SIG-M5 treated with dmso at 0.1 percent for 504 hours (cell line): ENCODE data around the gene ZKSCAN1.

ENCODE experiments used
- DNase-seq: peaks from one replicate; lab custom pipeline; 2025; ENCODE audit not compliant: unreplicated experiment; lab: John Stamatoyannopoulos, UW

ZKSCAN1 gene

DNA sequence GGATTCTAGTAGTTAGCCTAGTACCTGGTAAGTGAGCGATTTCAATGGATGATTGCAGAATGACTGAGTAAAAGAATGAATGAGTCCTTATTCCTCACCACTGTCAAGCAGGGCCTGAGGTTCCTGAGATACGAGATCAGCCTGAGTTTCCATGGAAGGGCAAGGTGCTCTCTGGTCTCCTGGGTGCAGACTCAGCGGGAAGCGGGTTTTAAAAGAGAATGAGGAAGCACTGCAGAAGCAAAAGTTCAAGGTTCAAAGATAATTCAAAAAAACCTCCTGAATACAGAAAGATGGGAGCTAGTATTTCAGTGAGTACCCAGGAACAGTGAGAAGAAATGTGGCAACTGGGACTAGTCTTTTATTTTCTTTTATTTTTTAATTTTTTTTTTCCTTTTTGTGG, 61.8 kb downstream of the ZKSCAN1 start:
- no peak for DNase-seq

DNA sequence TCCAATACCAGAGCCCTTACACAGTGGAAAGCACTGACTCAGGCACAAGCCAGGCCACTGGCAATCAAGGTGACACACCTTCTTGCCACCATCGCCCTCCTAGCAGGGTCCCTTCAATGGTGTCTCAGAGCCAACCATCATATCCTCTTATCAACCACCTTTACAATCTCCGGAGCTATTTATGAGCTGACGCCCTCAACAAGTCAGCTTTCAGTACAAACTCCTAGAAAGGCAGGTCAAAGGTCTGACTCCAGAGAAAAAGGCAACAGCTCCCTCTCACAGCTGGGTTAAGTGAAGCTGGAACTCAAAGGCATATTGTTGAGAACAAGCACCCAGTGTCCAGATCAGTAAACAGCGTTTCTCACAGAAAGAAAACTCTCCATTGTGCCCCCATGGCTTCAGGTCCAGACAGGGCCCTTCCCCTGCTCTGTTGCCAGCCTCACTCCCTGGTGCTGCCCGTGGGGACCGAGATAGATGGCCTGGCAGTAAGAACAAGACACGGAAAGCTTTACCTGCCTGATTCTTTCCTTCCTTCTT, 63.7 kb downstream of the ZKSCAN1 start:
- no peak for DNase-seq

DNA sequence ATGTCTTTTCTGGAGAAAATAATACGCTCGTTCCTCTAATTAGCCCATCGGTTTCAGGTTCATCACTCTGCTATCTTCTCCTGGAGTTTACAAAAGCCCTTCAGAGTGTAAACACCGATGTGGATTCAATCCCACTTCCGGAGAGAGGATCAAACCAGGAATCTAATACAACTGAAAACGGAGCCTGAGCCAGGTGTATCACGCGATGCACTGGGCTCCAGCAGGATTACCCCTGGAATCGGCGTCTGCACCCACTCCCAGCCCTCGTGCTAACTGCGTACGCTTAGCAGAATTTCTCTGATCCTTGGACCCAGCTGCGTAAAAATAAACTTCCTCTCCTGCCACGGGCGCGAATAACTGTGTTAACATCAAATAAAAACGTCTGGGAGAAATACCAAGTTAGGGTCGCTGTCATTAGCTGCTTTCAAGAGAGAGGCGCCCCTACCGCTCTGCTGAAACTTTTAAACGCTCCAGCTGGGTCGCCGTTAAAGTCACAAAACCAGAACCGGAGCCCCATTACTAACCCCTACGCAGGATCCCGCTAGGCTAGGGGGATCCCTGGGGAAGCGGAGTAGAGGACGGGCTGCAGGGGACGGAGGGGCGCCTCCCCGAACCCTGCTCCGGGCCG, 65.6 kb downstream of the ZKSCAN1 start:
- DNase-seq, result no peak

DNA sequence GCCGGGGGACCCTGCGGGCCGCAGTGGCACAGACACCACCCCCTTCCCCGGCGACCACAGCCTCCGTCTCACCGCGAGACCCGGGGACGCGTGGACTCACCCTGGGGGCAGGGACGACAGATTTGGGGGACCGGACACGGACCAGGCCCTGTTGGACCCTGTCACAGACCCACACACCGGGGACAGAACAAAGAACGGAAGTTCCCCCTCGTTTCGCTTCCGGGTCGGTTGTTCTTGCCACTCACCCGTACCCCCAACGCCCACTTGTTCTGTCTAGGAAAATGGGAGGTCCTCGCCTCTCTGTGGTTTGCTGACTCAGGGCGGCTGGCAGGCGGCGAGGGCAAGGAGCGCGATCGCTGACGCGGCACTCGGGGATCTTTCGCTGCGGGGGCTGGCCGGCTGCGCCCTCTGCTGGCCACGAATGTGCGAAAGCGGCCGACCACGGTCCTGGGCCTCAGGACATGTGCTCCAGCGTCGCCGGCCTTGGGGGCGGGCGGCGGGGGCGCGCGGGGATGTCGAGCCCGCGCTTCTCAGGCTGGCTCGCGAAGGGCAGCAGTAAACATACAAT, 66.2 kb downstream of the ZKSCAN1 start, which contains the start of gene ZNF3:
Gene ZNF3, minus strand, starts transcription at position 189 of the 568 bp plus-strand sequence. CDS start 4,366 bp downstream, outside the sequence.
- DNase-seq, result peak; percentile 98

DNA sequence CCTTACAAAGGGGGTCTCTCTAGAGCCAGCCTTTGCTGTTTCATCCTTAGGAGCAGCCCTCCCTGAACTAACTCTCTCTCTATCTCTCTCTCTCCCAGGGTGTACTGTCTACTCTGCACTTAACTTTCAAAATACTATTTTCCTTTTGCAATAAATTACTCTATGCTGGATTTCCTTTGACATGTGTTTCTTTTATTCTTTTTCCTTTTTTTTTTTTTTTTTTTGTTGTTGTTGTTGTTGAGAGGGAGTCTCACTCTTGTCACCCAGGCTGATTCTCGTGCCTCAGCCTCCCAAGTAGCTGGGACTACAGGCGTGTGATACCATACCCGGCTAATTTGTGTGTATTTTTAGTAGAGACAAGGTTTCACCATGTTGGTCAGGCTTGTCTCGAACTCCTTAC, 67.6 kb downstream of the ZKSCAN1 start:
- no peak for DNase-seq

DNA sequence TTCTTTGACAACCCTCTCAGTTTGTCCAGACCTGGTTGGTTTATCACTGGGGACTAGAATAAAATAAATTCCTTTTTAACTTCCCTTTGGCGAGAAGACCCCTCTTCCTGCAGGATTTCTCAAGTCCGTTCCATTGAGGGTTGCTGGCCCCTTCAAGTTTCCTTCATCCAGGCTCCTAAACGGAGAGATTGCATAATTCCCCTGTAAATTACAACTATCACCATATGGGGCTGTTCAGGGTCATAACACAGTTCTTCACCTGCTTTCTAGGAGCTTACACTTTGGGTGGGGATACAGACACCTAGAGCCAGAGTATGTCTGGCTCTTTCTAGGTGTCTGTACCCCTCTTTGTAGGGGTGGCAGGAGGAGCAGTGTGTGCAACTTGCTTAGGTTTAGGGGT, 70.1 kb downstream of the ZKSCAN1 start:
- peak; percentile 30 for DNase-seq

DNA sequence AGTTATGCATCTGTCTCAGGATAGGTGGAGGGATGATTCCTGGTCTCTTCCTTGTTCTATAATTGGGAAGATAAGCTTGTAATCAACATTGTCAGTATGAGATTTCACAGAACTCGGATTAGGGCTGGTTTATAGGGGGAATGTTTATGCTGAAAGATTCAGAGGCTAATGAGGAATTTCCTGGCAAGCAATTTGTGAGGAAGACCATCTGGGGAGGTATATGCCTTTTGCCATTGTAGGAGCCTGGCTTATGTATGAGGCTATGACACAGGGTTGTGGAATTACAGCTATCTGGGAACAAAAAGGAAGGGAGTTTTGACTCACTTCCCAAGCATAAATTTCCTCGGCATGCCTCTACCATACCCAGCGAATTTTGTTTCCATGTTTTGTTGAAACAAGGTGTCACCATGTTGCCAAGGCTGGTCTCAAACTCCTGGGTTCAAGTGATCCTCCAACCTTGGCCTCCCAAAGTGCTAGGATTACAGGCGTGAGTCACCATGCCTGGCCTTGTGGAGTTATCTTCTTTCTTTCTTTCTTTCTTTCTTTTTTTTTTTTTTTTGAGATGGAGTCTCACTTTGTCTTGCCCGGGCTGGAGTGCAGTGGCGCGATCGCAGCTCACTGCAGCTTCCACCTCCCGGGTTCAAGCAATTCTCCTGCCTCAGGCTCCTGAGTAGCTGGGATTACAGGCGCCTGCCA, 71.8 kb downstream of the ZKSCAN1 start:
- DNase-seq, result no peak

DNA sequence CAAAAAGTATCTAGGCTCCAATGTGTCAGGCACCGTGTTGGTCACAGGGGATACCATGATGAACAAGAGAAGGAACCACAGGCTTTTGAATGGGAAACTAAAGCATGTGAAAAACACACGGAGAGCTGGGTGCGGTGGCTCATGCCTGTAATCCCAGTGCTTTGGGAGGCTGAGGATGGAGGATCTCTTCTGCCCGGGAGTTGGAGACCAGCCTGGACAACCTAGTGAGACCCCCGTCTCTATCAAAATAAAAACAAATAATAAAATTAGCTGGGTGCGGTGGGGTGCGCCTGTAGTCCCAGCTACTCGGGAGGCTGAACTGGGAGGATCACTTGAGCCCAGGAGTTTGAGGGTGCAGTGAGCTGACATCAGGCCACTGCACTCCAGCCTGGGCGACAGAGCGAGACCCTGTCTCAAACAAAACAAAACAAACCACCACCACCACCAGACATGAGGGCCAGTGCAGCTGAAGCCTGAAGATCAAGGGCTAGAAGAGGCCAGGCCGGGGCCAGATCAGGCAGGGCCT, 72.8 kb downstream of the ZKSCAN1 start:
- DNase-seq, result no peak

DNA sequence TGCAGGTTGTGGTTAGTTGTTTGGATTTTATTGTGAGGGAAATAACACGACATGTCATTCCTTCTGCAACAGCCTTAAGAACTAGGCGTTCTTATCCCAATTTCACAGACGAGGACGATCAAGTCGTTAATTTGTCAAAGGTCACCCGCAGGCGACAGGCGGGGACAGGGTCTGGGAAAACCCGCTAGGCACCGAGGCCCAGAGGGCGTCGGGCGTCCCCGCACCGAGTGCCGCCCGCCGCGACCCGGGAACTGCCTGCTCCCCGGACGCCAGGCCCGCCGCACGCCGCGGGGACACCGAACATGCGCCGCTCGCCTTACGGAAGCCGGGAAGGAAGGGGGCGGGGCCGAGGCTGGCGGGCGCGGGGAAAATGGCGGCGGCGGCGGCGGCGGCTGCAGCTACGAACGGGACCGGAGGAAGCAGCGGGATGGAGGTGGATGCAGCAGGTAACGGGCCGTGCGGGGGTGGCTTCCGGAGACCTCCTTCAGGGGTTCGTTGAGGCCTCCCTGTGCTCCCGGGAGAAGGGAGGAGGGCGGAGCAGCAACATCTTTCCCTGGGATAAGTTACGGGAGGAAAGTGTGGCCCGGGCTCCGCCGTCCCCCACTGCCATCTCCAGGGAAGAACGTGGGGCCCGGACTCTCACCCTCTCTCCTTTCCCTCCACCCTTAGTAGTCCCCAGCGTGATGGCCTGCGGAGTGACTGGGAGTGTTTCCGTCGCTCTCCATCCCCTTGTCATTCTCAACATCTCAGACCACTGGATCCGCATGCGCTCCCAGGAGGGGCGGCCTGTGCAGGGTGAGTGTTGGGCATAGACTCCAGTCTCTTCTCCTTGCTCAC, 73.4 kb downstream of the ZKSCAN1 start, which contains the start of gene COPS6:
Gene COPS6, plus strand, starts transcription at position 349 of the 837 bp plus-strand sequence. Its CDS starts 22 bp downstream, at position 371.
- peak; percentile 56 for DNase-seq

DNA sequence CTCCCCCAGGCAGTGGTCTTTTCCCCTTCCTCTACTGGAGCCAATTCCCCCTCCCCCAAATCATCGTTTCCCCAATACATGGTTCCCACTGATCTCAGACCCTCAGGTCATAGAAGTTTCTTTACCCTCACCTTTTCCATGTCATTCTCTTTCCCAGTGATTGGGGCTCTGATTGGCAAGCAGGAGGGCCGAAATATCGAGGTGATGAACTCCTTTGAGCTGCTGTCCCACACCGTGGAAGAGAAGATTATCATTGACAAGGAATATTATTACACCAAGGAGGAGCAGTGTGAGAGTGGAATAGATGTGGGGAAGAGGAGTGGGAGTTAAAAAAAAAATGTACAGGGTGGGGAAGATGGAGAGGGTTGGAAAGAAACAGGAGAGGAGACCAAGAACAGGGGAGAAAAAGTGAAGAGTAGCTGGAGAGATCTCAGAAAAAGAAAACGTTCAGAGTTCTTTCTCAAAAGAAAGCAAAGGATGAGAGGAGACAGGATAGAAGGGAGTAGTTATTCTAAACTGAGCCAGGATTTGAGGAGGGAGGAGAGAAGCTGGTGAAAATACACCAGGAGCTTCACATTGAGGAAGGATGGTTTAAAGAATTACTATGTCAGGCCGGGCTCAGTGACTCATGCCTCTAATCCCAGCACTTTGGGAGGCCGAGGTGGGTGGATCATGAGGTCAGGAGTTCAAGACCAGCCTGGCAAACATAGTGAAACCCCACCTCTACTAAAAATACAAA, 74.2 kb downstream of the ZKSCAN1 start:
- DNase-seq, result no peak

DNA sequence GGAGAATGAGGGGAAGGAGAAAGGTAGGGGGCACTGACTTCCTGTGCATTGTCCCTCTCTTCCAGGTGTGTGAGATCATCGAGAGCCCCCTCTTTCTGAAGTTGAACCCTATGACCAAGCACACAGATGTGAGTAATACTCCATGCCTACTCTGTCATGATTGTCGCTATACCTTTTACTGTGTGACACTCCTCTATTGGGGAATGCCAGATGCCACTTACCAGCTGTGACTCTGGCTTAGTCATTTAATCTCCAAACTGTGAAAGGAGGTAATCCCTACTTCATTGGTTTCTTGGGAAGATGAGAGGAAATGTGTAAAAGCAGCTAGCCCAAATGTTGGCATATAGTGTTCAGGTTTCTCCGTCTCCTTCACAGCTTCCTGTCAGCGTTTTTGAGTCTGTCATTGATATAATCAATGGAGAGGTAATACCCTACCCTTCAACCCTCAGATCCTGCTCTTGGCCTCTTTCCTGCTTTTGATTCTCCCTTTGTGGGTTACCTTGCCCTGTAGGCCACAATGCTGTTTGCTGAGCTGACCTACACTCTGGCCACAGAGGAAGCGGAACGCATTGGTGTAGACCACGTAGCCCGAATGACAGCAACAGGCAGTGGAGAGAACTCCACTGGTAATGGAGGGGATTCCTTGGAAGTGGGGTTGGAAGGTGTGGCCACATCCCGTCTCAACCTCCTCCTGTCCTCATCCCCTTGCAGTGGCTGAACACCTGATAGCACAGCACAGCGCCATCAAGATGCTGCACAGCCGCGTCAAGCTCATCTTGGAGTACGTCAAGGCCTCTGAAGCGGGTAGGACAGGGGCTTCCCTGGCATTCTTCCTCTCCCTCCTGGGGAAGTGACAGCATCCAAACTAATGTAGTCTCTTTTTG, 75.4 kb downstream of the ZKSCAN1 start:
- DNase-seq, result no peak
